SU-DHL-6 (cell line): ENCODE data around the gene MED7.

ENCODE experiments used
- EZH2phosphoT487 ChIP-seq: fragments of 200-600 bp; sonication (generic), shearing (Covaris generic); conservative IDR thresholded peaks from 2 replicates; pipeline ENCODE4 v1.6.1; 2018; ENCODE audit warnings: mild to moderate bottlenecking, antibody characterized with exemption, low read length, moderate library complexity, mixed read lengths
- TF ChIP-seq, protein P1 (sequence below): fragments of 200-600 bp; sonication (generic); IDR thresholded peaks from one replicate; pipeline ENCODE4 v1.5.1; 2017; ENCODE audit warnings: antibody characterized with exemption, mild to moderate bottlenecking, low read length, moderate library complexity; ENCODE audit not compliant: insufficient read depth, poor library complexity, severe bottlenecking

DNA sequence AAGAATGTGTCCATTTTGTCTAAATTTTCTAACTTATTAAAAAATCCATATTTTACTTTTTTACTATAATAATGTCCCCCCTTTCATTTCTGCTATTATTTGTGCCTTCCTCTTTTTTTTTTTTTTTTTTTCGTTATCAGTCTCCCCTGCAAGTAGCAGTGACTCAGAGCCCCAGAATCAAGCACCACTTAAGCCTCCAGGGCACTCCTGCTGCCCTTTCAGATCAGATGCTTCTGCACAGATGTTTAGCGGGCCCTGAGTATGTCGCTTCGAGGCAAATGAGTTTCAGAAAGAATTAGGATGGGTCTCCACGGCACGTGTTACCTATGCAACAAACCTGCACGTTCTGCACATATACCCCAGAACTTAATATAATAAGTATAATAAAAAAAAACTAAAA is 11.7 kb downstream of the MED7 start:
- TF ChIP-seq, protein P1, sequence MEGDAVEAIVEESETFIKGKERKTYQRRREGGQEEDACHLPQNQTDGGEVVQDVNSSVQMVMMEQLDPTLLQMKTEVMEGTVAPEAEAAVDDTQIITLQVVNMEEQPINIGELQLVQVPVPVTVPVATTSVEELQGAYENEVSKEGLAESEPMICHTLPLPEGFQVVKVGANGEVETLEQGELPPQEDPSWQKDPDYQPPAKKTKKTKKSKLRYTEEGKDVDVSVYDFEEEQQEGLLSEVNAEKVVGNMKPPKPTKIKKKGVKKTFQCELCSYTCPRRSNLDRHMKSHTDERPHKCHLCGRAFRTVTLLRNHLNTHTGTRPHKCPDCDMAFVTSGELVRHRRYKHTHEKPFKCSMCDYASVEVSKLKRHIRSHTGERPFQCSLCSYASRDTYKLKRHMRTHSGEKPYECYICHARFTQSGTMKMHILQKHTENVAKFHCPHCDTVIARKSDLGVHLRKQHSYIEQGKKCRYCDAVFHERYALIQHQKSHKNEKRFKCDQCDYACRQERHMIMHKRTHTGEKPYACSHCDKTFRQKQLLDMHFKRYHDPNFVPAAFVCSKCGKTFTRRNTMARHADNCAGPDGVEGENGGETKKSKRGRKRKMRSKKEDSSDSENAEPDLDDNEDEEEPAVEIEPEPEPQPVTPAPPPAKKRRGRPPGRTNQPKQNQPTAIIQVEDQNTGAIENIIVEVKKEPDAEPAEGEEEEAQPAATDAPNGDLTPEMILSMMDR = no peak
- no peak for TF ChIP-seq EZH2phosphoT487
